ENCODE measurements around the gene ITLN1. TPM values are rescaled to one million over a fixed set of nuclear protein-coding genes. Genes with fewer than 3 reads are reported as not detected.
"Not testable (repeated sequence)": the region's sequence is repeated elsewhere in the genome, so short reads cannot be mapped to it uniquely, and the experiment has no call there.

Gene ITLN1
- total RNA-seq, 4 donors from 2014 or later: 0.90 to 1.2 TPM; not detected in 2

DNA sequence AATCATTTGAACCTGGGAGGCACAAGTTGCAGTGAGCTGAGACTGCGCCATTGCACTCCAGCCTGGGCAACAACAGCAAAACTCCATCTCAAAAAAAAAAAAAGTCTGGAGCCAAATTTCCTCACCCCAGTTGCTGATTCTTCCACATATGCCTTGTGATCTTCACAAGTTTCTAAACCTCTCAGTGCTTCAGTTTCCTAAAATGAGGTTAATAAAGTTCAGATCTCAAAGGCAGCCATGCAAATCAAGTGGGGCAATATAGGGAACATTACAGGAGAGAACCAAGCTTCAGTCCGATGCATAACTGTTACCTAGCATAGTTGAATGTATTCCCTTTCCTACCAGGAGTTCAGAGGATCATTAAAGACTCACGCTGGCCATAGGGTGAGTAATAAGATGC lies 4.8 kb downstream of the ITLN1 start:
- Histone ChIP-seq H3K4me1 (no peaks in the 10 kb centered on the region), H3K36me3 (no peaks in the 10 kb centered on the region), H3K27me3 (no peaks in the 10 kb centered on the region), H3K9me3 (no peaks in the 10 kb centered on the region), H3K27ac (no peak overlapping the region), H3K4me3 (no peak overlapping the region)
- DNase-seq: no peak
- TF ChIP-seq POLR2A (IDR thresholded peaks at IDR 0.05) (no peak), CTCF (IDR thresholded peaks at IDR 0.05) (no peak)
- intact Hi-C loops (cut with DNase I; ENCODE audit: low total_unique reads): no loop called here

DNA sequence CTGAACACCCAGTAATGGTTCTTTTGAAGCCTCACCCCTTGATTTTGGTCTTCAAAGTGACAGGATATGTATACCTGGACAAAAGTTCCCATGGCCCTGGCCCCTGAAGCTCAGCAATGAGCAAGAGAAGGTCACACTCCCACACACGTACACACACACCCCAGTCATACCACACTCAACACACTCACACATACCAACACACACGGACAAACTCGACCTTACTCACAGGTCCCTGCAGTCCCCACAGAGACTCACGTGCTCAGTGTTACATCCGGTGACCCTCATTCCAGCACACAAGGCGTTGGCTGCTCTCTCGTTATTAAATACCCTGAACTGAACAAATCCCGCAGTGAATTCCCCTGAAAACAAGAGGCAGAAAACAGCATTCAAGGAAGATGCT lies 5.9 kb downstream of the ITLN1 start:
- Histone ChIP-seq H3K4me3 (no peak overlapping the region), H3K27me3 (no peaks in the 10 kb centered on the region), H3K4me1 (no peaks in the 10 kb centered on the region), H3K27ac (no peak overlapping the region), H3K36me3 (no peaks in the 10 kb centered on the region), H3K9me3 (no peaks in the 10 kb centered on the region)
- no peak for DNase-seq
- intact Hi-C loops (cut with DNase I; ENCODE audit: low total_unique reads): no loop called here
- TF ChIP-seq CTCF (IDR thresholded peaks at IDR 0.05) (no peak), POLR2A (IDR thresholded peaks at IDR 0.05) (no peak)

- DNase-seq: no peak
- no peak overlapping the region for H3K27ac ChIP-seq
- intact Hi-C loops (cut with DNase I; ENCODE audit: low total_unique reads): no loop called here
- no peaks in the 10 kb centered on the region for H3K27me3 ChIP-seq
- TF ChIP-seq CTCF (IDR thresholded peaks at IDR 0.05) (no peak), POLR2A (IDR thresholded peaks at IDR 0.05) (no peak)
- H3K4me3 ChIP-seq: no peak overlapping the region
- no peaks in the 10 kb centered on the region for H3K36me3 ChIP-seq
- H3K9me3 ChIP-seq: no peaks in the 10 kb centered on the region
- H3K4me1 ChIP-seq: no peaks in the 10 kb centered on the region
Observed at GRCh38 chr1:160877221-160877620, 7.8 kb downstream of the ITLN1 start.

GRCh38 chr1:160876311-160876710 lies 8.7 kb downstream of the ITLN1 start:
- no peaks in the 10 kb centered on the region for H3K4me1 ChIP-seq
- H3K27ac ChIP-seq: no peak overlapping the region
- H3K36me3 ChIP-seq: no peaks in the 10 kb centered on the region
- TF ChIP-seq CTCF (IDR thresholded peaks at IDR 0.05) (no peak), POLR2A (IDR thresholded peaks at IDR 0.05) (no peak)
- intact Hi-C loops (cut with DNase I; ENCODE audit: low total_unique reads): no loop called here
- H3K4me3 ChIP-seq: no peak overlapping the region
- no peaks in the 10 kb centered on the region for H3K9me3 ChIP-seq
- DNase-seq: no peak
- H3K27me3 ChIP-seq: no peaks in the 10 kb centered on the region

DNA sequence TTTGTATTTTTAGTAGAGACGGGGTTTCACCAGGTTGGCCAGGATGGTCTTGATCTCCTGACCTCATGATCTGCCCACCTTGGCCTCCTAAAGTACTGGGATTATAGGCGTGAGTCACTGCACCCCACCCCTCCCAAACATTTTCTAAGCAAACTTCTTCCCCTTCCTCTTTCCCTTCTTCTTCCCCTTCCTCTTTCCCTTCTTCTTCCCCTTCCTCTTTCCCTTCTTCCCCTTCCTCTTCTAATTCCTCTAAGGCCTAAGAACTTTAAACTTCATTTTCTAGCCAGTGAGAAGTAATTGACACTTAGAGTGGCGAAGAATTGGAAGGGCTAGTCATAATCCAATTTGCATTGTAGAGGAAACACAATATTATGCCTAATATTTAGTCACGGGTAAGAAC lies 9.4 kb downstream of the ITLN1 start:
- H3K27ac ChIP-seq; H3K4me3 ChIP-seq; H3K27me3 ChIP-seq; H3K36me3 ChIP-seq; DNase-seq; intact Hi-C loops (cut with DNase I; ENCODE audit: low total_unique reads); H3K9me3 ChIP-seq; H3K4me1 ChIP-seq: not testable (repeated sequence)

DNA sequence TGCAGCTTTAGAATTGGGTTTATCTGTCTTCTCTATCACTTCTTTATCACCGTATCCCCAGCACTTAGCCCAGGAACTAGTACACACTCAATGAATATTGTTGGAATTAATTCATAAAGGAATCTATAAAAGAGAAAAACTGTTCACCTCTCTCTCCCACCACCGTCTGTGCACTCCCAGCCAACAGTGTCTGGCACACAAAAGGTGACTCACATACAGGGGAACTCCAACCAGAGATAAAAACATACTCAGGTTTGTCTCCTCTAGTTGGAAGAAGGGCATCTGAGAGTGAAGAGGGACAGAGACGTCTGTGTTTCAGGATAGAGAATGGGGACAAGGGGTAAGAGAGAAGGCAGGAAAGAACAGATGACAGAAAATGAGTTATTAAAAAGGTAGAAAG lies 10.0 kb downstream of the ITLN1 start:
- H3K9me3 ChIP-seq: no peaks in the 10 kb centered on the region
- TF ChIP-seq CTCF (IDR thresholded peaks at IDR 0.05) (no peak), POLR2A (IDR thresholded peaks at IDR 0.05) (no peak)
- intact Hi-C loops (cut with DNase I; ENCODE audit: low total_unique reads): no loop called here
- no peak overlapping the region for H3K4me3 ChIP-seq
- no peak for DNase-seq
- H3K36me3 ChIP-seq: no peaks in the 10 kb centered on the region
- no peaks in the 10 kb centered on the region for H3K27me3 ChIP-seq
- H3K4me1 ChIP-seq: no peaks in the 10 kb centered on the region
- H3K27ac ChIP-seq: no peak overlapping the region

All from uterus (tissue), 4 donors.